ENCODE measurements around the gene FASTKD3. TPM values are rescaled to one million over a fixed set of nuclear protein-coding genes. Genes with fewer than 3 reads are reported as not detected.

Gene FASTKD3
- total and polyA plus RNA-seq, 7 donors, result 3.0 to 23.4 (median 10.3) TPM

- no peak for DNase-seq
- WGBS, 2 donors, result 94 to 95% methylated on average over 4 of the region's 4 CpGs
- Histone ChIP-seq H3K4me1 (no peaks in the 10 kb centered on the region), H3K27me3 (no peaks in the 10 kb centered on the region), H3K27ac (no peak overlapping the region), H3K36me3 (peaks cover 6 to 98% (median 24%) of the 10 kb centered on the region in 4 donors), H3K9me3 (no peaks in the 10 kb centered on the region), H3K4me3 (no peak overlapping the region)
- intact Hi-C loops (cut with DNase I), result no loop called here
- TF ChIP-seq CTCF (IDR thresholded peaks at IDR 0.05) (no peak), EP300 (IDR thresholded peaks at IDR 0.05) (no peak), POLR2AphosphoS5 (IDR thresholded peaks at IDR 0.05) (no peak)
Observed at GRCh38 chr5:7881091-7881490, 12.3 kb upstream of the FASTKD3 start.

- H3K9me3 ChIP-seq, result no peaks in the 10 kb centered on the region
- H3K4me1 ChIP-seq, result no peaks in the 10 kb centered on the region
- H3K36me3 ChIP-seq, result peaks cover 13 to 86% (median 20%) of the 10 kb centered on the region in 4 donors
- no peak overlapping the region for H3K4me3 ChIP-seq
- no peak overlapping the region for H3K27ac ChIP-seq
- no peaks in the 10 kb centered on the region for H3K27me3 ChIP-seq
- DNase-seq, result no peak
- intact Hi-C loops (cut with DNase I), result no loop called here
- no peak for TF ChIP-seq POLR2AphosphoS5 (IDR thresholded peaks at IDR 0.05)
- TF ChIP-seq EP300 (IDR thresholded peaks at IDR 0.05), result no peak
- no peak for TF ChIP-seq POLR2A (IDR thresholded peaks at IDR 0.05)
- TF ChIP-seq CTCF (IDR thresholded peaks at IDR 0.05), result no peak
Observed at GRCh38 chr5:7878381-7878873, 9.6 kb upstream of the FASTKD3 start.

GRCh38 chr5:7877851-7878250 is 9.0 kb upstream of the FASTKD3 start:
- no peaks in the 10 kb centered on the region for H3K27me3 ChIP-seq
- H3K4me1 ChIP-seq, result no peaks in the 10 kb centered on the region
- intact Hi-C loops (cut with DNase I), result no loop called here
- DNase-seq, result no peak
- no peaks in the 10 kb centered on the region for H3K9me3 ChIP-seq
- TF ChIP-seq EP300 (IDR thresholded peaks at IDR 0.05), result no peak
- TF ChIP-seq POLR2A (IDR thresholded peaks at IDR 0.05), result no peak
- no peak for TF ChIP-seq POLR2AphosphoS5 (IDR thresholded peaks at IDR 0.05)
- no peak for TF ChIP-seq CTCF (IDR thresholded peaks at IDR 0.05)
- WGBS, 2 donors, result 71 to 81% methylated on average over 9 of the region's 9 CpGs
- H3K27ac ChIP-seq, result no peak overlapping the region
- no peak overlapping the region for H3K4me3 ChIP-seq
- peaks cover 11 to 80% (median 19%) of the 10 kb centered on the region in 4 donors for H3K36me3 ChIP-seq

GRCh38 chr5:7876867-7877266 is 8.0 kb upstream of the FASTKD3 start:
- no peak overlapping the region for H3K27ac ChIP-seq

More at GRCh38 chr5:7876867-7877266, 8.0 kb upstream of the FASTKD3 start:
- Histone ChIP-seq H3K4me3 (no peak overlapping the region), H3K4me1 (no peaks in the 10 kb centered on the region), H3K27me3 (no peaks in the 10 kb centered on the region), H3K9me3 (no peaks in the 10 kb centered on the region), H3K36me3 (peaks cover 7 to 70% (median 19%) of the 10 kb centered on the region in 4 donors)
- DNase-seq, result no peak
- 82 to 85% methylated on average over 3 of the region's 3 CpGs for WGBS, 2 donors
- TF ChIP-seq POLR2A (IDR thresholded peaks at IDR 0.05) (no peak), CTCF (IDR thresholded peaks at IDR 0.05) (no peak), EP300 (IDR thresholded peaks at IDR 0.05) (no peak), POLR2AphosphoS5 (IDR thresholded peaks at IDR 0.05) (no peak)
- intact Hi-C loops (cut with DNase I), result no loop called here
